HCT116 (cell line): Measurements from ENCODE around the gene RAET1L. TPM values are rescaled to one million over a fixed set of nuclear protein-coding genes. Genes with fewer than 3 reads are reported as not detected.

Experiments used
- ATAC-seq: fragments of 200-7000 bp; cut with Tn5 transposase; 2 replicates; pipeline ENCODE4 v1.9.1; 2020; ENCODE audit warnings: mild to moderate bottlenecking, moderate library complexity
- BruUV-seq: library from RNA; stranded (reverse); fragments of 400-500 nt; replicated peaks from 2 replicates; lab custom pipeline; 2021; lab: Mats Ljungman, UMichigan
- CTCF ChIA-PET: fragments of 300-600 bp; sonication (Branson Sonifier 250); formaldehyde crosslinking; loops from one replicate; lab custom pipeline; 2021; ENCODE audit warnings: antibody characterized with exemption; lab: Charles Lee
- POLR2A ChIA-PET: fragments of 300-600, 350-600 bp; sonication (Branson Sonifier 250); formaldehyde crosslinking; loops from one replicate; lab custom pipeline; 2021; ENCODE audit warnings: antibody characterized with exemption; lab: Charles Lee
- RAD21 ChIA-PET, 2 experiments: fragments of 300-600 bp; sonication (Branson Sonifier 250); formaldehyde crosslinking; loops; one replicate each; lab custom pipeline; 2023; ENCODE audit warnings: low total read pairs in 2 of 2; ENCODE audit not compliant: uncharacterized antibody in 2 of 2, unreplicated experiment in 2 of 2, low non-redundant PET in 1 of 2; lab: Charles Lee
- DNase-seq: peaks from one replicate; pipeline ENCODE4 v3.0.0-alpha.2; 2010; ENCODE audit warnings: low read depth, low spot score
- H2AFZ ChIP-seq: fragments of 200-600 bp; shearing (Covaris generic), sonication (generic); 2 replicates; pipeline ENCODE4 v1.6.1; 2017; ENCODE audit warnings: low read depth, mixed run types, mixed read lengths, antibody characterized with exemption, low read length; ENCODE audit not compliant: poor library complexity, severe bottlenecking
- H3K27ac ChIP-seq: 2 replicates; pipeline ENCODE4 v1.5.1; 2012; ENCODE audit warnings: low read depth, low read length
- H3K27me3 ChIP-seq: fragments of 200-600 bp; sonication (generic); 2 replicates; pipeline ENCODE4 v1.6.1; 2016; ENCODE audit warnings: mixed run types, low read length, mixed read lengths; ENCODE audit not compliant: insufficient read depth
- H3K36me3 ChIP-seq, 2 experiments: fragments of 200-500 bp in 1 of 2; fragments of 200-600 bp in 1 of 2; sonication (Bioruptor generic) in 1 of 2; sonication (generic) in 1 of 2; 2 replicates each; pipeline versions ENCODE4 v1.5.1 to v1.6.1; 2014 to 2016; ENCODE audit warnings: low read length in 2 of 2, inconsistent platforms in 1 of 2, mixed read lengths in 1 of 2, mixed run types in 1 of 2; ENCODE audit not compliant: insufficient read depth in 2 of 2, control insufficient read depth in 1 of 2
- H3K4me1 ChIP-seq, 2 experiments: fragments of 200-600 bp in 1 of 2; sonication (generic) in 1 of 2; 2 replicates each; pipeline versions ENCODE4 v1.5.1 to v1.6.1; 2012 to 2017; ENCODE audit warnings: low read length in 2 of 2, inconsistent platforms in 1 of 2, mild to moderate bottlenecking in 1 of 2, mixed read lengths in 1 of 2, mixed run types in 1 of 2, moderate library complexity in 1 of 2; ENCODE audit not compliant: insufficient read depth in 2 of 2, control insufficient read depth in 1 of 2
- H3K4me2 ChIP-seq: fragments of 200-600 bp; sonication (generic); 2 replicates; pipeline ENCODE4 v1.6.1; 2017; ENCODE audit warnings: mixed run types, low read length, mixed read lengths
- H3K4me3 ChIP-seq, 2 experiments: fragments of 200-600 bp in 1 of 2; sonication (generic) in 1 of 2; replicated peaks in 1 of 2; 2 replicates each; pipeline ENCODE4 v1.5.1; 2011 to 2016; ENCODE audit warnings: low read length in 2 of 2, control low read depth in 1 of 2, low read depth in 1 of 2, mild to moderate bottlenecking in 1 of 2, mixed read lengths in 1 of 2, mixed run types in 1 of 2
- H3K79me2 ChIP-seq: fragments of 200-600 bp; sonication (generic); 2 replicates; pipeline ENCODE4 v1.6.1; 2017; ENCODE audit warnings: mild to moderate bottlenecking, mixed run types, low read length, moderate library complexity, mixed read lengths; ENCODE audit not compliant: insufficient read depth
- H3K9ac ChIP-seq: fragments of 200-600 bp; sonication (generic); 2 replicates; pipeline ENCODE4 v1.6.1; 2016; ENCODE audit warnings: low read length, mixed read lengths
- H3K9me2 ChIP-seq: fragments of 200-600 bp; sonication (generic), shearing (Covaris generic); 2 replicates; pipeline ENCODE4 v1.6.1; 2017; ENCODE audit warnings: mixed run types, mild to moderate bottlenecking, moderate library complexity; ENCODE audit not compliant: insufficient read depth
- H3K9me3 ChIP-seq, 2 experiments: fragments of 200-500 bp in 1 of 2; fragments of 200-600 bp in 1 of 2; sonication (Bioruptor generic) in 1 of 2; sonication (generic) in 1 of 2; 2 replicates each; pipeline ENCODE4 v1.6.1; 2014 to 2017; ENCODE audit warnings: low read length in 2 of 2, mixed read lengths in 2 of 2, inconsistent platforms in 1 of 2, low read depth in 1 of 2, mild to moderate bottlenecking in 1 of 2, mixed run types in 1 of 2, moderate library complexity in 1 of 2; ENCODE audit not compliant: control insufficient read depth in 1 of 2, insufficient read depth in 1 of 2
- H4K20me1 ChIP-seq: fragments of 200-600 bp; sonication (generic), shearing (Covaris generic); 2 replicates; pipeline ENCODE4 v1.6.1; 2017; ENCODE audit warnings: mixed run types, mild to moderate bottlenecking, moderate library complexity; ENCODE audit not compliant: insufficient read depth
- CBX3 ChIP-seq: IDR thresholded peaks from 2 replicates; pipeline ENCODE4 v1.6.1; 2012; ENCODE audit warnings: low read depth
- EZH2phosphoT487 ChIP-seq: fragments of 200-600 bp; IDR thresholded peaks from 2 replicates; pipeline ENCODE4 v1.6.1; 2018; ENCODE audit warnings: antibody characterized with exemption, borderline replicate concordance
- JUND ChIP-seq: IDR thresholded peaks from 2 replicates; pipeline ENCODE4 v1.6.1; 2012
- RAD21 ChIP-seq: IDR thresholded peaks from 2 replicates; pipeline ENCODE4 v1.6.1; 2012; ENCODE audit warnings: low read depth, mild to moderate bottlenecking
- SIN3A ChIP-seq: IDR thresholded peaks from 2 replicates; pipeline ENCODE4 v1.6.1; 2012; ENCODE audit warnings: low read depth
- SRF ChIP-seq: IDR thresholded peaks from 2 replicates; pipeline ENCODE4 v1.6.1; 2012; ENCODE audit warnings: low read depth
- YY1 ChIP-seq: IDR thresholded peaks from 2 replicates; pipeline ENCODE4 v1.6.1; 2011; ENCODE audit warnings: low read length, low read depth, moderate library complexity, mild to moderate bottlenecking; ENCODE audit not compliant: insufficient replicate concordance; ENCODE audit errors: extremely low read depth
- intact Hi-C: fragments of 100-400 bp; cut with micrococcal nuclease; formaldehyde crosslinking; loops from 2 replicates; pipeline ENCODE4 v1.10.0; 2022
- total RNA-seq: library from RNA; stranded (reverse); gene quantifications from one replicate; pipeline ENCODE4 v1.2.1, GENCODE V29; 2021; ENCODE audit not compliant: unreplicated experiment
- TF ChIP-seq, protein P1 (sequence below), 3 experiments: fragments of 200-600 bp in 1 of 3; sonication (generic) in 1 of 3; IDR thresholded peaks in 2 of 3; conservative IDR thresholded peaks in 1 of 3; 2 replicates each; pipeline ENCODE4 v1.5.1; 2012 to 2017; ENCODE audit warnings: low read depth in 2 of 3, low read length in 2 of 3, antibody characterized with exemption in 1 of 3, borderline replicate concordance in 1 of 3, control low read depth in 1 of 3, mild to moderate bottlenecking in 1 of 3, mixed read lengths in 1 of 3, mixed run types in 1 of 3, moderate library complexity in 1 of 3; ENCODE audit not compliant: insufficient read depth in 1 of 3

The RAET1L gene
- total RNA-seq, 1 experiment from 2014 or later, result 1.5 TPM

DNA sequence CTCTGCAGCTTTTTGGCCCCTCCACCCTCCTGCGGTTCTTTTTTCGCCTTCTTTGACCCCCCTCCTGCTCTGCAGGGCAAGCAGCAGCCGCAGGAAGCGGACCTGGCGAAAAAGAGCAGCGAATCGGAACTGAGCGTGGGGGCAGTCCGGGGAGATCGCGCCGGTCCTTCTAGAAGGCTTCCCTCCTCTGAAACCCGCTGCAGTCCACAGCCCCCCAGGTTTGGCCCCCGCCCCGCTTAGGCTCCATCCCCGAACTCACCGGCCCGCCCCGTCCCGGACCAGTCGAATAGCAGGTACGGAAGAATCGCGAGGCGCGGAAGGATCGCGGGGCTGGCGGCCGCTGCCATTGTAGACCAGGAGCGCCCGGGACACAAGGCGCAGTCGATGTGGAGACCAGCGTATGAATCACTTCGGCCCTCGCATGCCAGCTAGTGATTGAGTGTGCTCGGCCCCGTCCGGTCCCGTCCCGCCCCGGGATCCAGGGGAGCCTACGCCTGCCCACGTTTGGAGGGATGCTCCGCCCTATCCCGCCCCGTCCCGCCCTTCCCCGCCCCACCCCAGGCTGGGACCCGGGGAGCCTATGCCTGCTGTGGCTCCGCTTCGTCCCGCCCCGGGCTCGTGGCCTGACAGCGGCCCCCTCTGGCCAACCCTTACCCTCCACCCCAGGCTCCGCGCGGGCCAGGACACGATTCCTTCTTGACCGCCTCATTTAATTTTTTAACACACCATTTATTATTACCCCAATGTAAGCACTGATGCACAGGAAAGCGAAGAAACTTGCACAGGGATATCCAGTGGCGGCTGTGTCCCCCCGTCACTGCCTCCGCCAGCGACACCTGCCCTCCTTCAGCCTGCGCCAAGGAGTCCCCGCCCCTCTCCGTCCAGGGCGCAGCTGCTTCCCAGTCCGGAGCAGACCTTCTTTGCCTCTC, 43.7 kb upstream of the RAET1L start, which contains the start of gene ULBP3 (continued):
- TF ChIP-seq JUND, result no peak
- peak; percentile 54 for TF ChIP-seq YY1

DNA sequence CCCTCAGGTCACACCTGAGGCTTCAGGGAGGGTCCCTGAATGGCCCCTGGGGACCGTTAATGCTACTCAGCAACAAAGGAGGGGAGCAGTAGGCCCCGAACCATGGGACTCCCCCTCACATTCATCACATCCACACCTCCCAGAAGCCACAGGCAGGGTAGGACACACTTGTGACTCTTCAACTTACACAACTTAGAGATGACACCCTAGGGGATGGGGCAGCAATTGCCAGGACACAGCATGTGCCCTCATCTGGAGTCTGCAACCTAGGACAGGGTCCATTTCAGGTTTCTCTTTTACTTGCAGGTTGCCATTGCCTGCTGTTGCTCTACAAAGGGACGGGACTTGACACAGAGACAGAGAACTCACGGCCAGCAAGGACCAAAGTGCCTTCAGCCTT, 42.8 kb upstream of the RAET1L start:
- peaks cover 20 to 47% of the 10 kb centered on the region in 2 experiments for H3K4me1 ChIP-seq
- ChIA-PET RAD21 (no interaction called here), CTCF (interaction anchor here (0.9 to 1.4 kb wide), 2 partner anchors 13 to 745 kb away, joined by 3 to 5 read pairs; no protein-coding TSS in a partner anchor), POLR2A (interaction anchor here (1.2 kb wide), 1 partner anchor 14 kb away, joined by 4 read pairs; no protein-coding TSS in a partner anchor)
- DNase-seq (no peak), ATAC-seq (no peak)
- H3K9me3 ChIP-seq, result no peaks in the 10 kb centered on the region
- no TSS peak for BruUV-seq
- TF ChIP-seq EZH2phosphoT487 (no peak), SRF (no peak), CBX3 (no peak), JUND (no peak), RAD21 (no peak), SIN3A (no peak)
- TF ChIP-seq, protein P1, sequence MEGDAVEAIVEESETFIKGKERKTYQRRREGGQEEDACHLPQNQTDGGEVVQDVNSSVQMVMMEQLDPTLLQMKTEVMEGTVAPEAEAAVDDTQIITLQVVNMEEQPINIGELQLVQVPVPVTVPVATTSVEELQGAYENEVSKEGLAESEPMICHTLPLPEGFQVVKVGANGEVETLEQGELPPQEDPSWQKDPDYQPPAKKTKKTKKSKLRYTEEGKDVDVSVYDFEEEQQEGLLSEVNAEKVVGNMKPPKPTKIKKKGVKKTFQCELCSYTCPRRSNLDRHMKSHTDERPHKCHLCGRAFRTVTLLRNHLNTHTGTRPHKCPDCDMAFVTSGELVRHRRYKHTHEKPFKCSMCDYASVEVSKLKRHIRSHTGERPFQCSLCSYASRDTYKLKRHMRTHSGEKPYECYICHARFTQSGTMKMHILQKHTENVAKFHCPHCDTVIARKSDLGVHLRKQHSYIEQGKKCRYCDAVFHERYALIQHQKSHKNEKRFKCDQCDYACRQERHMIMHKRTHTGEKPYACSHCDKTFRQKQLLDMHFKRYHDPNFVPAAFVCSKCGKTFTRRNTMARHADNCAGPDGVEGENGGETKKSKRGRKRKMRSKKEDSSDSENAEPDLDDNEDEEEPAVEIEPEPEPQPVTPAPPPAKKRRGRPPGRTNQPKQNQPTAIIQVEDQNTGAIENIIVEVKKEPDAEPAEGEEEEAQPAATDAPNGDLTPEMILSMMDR (IDR thresholded peaks at IDR 0.05 in 2 of 3, conservative IDR thresholded peaks at IDR 0.05 in 1 of 3; ENCODE audit: borderline replicate concordance in 1 of 3, insufficient read depth in 1 of 3, low read depth in 2 of 3, low read length in 2 of 3), result no peak
- peak overlapping the region; percentile 98 for H3K4me2 ChIP-seq
- H3K27ac ChIP-seq, result peak overlapping the region; percentile 53; the same call in 1 of the 2 replicates
- H3K4me3 ChIP-seq, result peak overlapping the region; percentile 81 to 92
- H3K36me3 ChIP-seq, result peaks cover 3 to 5% of the 10 kb centered on the region in 2 experiments; a peak in 3 of 4 replicates
- intact Hi-C loops, result no loop called here
- no peaks in the 10 kb centered on the region for H4K20me1 ChIP-seq
- no peak overlapping the region for H2AFZ ChIP-seq
- H3K9me2 ChIP-seq, result no peaks in the 10 kb centered on the region
- no peaks in the 10 kb centered on the region for H3K27me3 ChIP-seq
- peaks cover 9% of the 10 kb centered on the region; the same call in 1 of the 2 replicates for H3K79me2 ChIP-seq
- H3K9ac ChIP-seq, result peak overlapping the region; percentile 93
